Subcutaneous abdominal adipose tissue (tissue), 5 donors: ENCODE data around the gene IGFLR1.

ENCODE experiments used
- H3K27ac ChIP-seq: one replicate; pipeline ENCODE4 v1.7.0; 2013; ENCODE audit warnings: low read depth, mild to moderate bottlenecking, inconsistent platforms, low read length, moderate library complexity
- H3K27me3 ChIP-seq, 5 donors: one replicate each; pipeline ENCODE4 v1.7.0; 2013; ENCODE audit warnings: low read length in 5 of 5, inconsistent platforms in 1 of 5; ENCODE audit not compliant: control insufficient read depth in 5 of 5, insufficient read depth in 4 of 5
- H3K36me3 ChIP-seq, 5 donors: one replicate each; pipeline ENCODE4 v1.7.0; 2013; ENCODE audit warnings: low read length in 5 of 5; ENCODE audit not compliant: control insufficient read depth in 5 of 5, insufficient read depth in 5 of 5
- H3K4me1 ChIP-seq, 5 donors: one replicate each; pipeline ENCODE4 v1.7.0; 2013; ENCODE audit warnings: low read length in 5 of 5, mild to moderate bottlenecking in 3 of 5, moderate library complexity in 1 of 5; ENCODE audit not compliant: control insufficient read depth in 5 of 5, insufficient read depth in 5 of 5
- H3K4me3 ChIP-seq, 5 donors: one replicate each; pipeline ENCODE4 v1.7.0; 2013; ENCODE audit warnings: low read length in 5 of 5, low read depth in 1 of 5
- H3K9ac ChIP-seq, 5 donors: one replicate each; pipeline ENCODE4 v1.7.0; 2013; ENCODE audit warnings: low read length in 5 of 5, mild to moderate bottlenecking in 4 of 5, moderate library complexity in 3 of 5
- H3K9me3 ChIP-seq, 5 donors: one replicate each; pipeline ENCODE4 v1.7.0; 2013; ENCODE audit warnings: low read length in 5 of 5; ENCODE audit not compliant: control insufficient read depth in 5 of 5
- donor health status: healthy.
- donor health status: healthy.
- donor health status: healthy.
- donor health status: healthy.
- donor health status: healthy.

IGFLR1 gene, protein sequence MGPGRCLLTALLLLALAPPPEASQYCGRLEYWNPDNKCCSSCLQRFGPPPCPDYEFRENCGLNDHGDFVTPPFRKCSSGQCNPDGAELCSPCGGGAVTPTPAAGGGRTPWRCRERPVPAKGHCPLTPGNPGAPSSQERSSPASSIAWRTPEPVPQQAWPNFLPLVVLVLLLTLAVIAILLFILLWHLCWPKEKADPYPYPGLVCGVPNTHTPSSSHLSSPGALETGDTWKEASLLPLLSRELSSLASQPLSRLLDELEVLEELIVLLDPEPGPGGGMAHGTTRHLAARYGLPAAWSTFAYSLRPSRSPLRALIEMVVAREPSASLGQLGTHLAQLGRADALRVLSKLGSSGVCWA

DNA sequence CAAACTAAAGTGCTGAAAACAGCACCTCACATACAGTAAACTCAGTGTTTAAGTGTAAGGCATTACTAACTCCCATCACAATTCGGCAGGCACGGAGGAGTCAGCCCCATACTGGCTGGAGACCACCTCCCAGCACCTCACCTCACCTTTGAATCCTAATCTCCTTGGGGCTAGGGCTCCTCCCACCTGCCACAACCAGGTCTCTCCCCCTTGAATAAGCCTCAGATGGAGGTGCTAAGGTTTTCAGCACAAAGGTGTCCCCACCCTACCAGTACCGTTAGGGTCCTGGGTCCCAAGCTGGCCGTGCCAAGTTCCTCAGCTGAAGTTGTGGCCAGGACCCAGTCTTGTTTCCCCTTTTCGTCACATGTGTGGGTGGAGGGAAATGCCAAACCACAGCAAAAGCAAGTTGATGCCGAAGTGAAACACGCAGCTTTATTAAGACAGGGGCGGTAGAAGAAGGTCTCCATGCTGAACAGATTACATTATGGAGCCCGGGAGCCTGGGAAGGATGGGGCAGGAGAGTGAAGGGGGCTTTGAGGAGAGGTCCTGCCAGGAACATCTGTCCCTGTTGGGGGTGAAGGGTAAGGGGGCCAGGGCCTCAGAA, at the start of gene IGFLR1:
Gene IGFLR1, minus strand, starts transcription at position 332 of the 604 bp plus-strand sequence. CDS start 1,272 bp downstream, outside the sequence.
- Histone ChIP-seq H3K36me3 (peaks cover 0 to 36% (median 23%) of the 10 kb centered on the region in 5 donors), H3K4me3 (peak within 1 kb of the TSS; percentile 28 to 80 (median 40)), H3K9me3 (no peaks in the 10 kb centered on the region), H3K9ac (peak within 1 kb of the TSS in 4 of 5 donors; percentile 23 to 39 (median 30)), H3K27ac (no peak within 1 kb of the TSS), H3K4me1 (peaks cover 16 to 54% (median 40%) of the 10 kb centered on the region in 5 donors), H3K27me3 (no peaks in the 10 kb centered on the region)

DNA sequence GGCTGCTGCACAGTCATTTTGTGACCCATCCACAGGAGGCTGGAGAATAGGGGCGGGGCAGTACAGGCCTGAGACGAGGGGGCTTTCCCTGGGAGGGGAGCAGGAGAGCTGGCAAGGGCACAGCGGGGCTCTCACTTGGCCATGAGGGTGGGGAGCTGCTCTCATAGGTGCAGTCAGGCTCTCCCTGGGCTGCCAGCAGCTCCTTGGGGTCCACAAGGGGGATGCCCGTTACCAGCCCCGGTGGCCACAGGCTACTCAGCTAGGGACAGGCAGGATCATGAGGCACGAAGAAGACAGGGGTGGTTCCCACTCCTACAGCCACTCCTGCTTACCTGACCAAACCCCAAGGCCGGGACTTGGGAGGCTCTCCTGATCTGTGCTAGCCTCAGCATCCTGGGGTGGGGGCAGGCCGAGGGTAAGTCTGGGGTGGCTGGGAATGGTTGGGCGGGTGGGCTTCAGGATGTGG, 49.6 kb upstream of the IGFLR1 start:
- Histone ChIP-seq H3K36me3 (no peaks in the 10 kb centered on the region), H3K27ac (no peak overlapping the region), H3K4me3 (no peak overlapping the region), H3K27me3 (peaks cover 5 to 12% (median 6%) of the 10 kb centered on the region in 5 donors), H3K9me3 (no peaks in the 10 kb centered on the region), H3K9ac (no peak overlapping the region), H3K4me1 (peaks cover 0 to 3% (median 0%) of the 10 kb centered on the region in 5 donors)

DNA sequence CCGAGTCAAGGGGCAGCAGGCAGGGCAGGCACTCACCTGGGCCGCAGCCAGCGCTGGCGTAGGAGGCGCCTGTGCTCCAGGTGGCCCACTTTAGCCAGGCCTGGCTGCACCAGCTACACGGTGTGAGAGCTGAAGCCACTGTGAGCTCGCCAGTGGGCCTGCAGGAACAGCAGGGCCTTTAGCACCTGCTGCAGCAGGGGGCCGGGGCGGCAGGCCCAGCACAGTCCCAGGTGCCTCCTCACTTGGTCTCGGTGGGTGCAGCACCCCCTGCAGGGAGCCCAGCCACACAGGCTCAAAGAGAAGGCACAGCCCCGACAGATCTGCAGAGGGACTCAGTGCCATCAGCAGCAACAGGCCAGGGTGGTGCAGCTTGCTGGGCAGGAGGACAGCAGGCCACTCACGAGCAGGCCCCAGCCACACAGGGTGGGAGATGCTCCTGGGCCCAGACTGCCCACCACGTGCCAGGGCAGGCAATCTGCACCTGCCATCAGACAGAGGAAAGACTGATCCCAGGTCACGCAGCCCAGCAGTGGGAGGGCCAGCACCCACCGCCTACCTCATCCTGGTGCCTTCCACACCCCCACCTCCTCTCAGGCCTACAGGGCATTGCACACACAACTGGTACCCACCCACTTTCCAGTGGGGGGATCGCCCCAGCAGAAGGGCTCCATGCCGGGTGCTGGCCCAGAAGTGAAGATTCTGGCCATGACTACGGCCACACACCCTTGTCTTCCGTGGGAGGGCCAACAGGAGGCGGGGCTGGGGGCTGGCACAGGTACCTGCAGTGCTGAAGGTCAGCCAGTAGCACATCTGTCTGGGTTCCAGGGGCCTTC, 48.9 kb upstream of the IGFLR1 start:
- no peak overlapping the region for H3K4me3 ChIP-seq
- H3K27me3 ChIP-seq: peaks cover 0 to 6% (median 0%) of the 10 kb centered on the region in 5 donors
- no peaks in the 10 kb centered on the region for H3K9me3 ChIP-seq
- H3K27ac ChIP-seq: no peak overlapping the region
- no peaks in the 10 kb centered on the region for H3K36me3 ChIP-seq
- peaks cover 0 to 3% (median 0%) of the 10 kb centered on the region in 5 donors for H3K4me1 ChIP-seq
- H3K9ac ChIP-seq: no peak overlapping the region

DNA sequence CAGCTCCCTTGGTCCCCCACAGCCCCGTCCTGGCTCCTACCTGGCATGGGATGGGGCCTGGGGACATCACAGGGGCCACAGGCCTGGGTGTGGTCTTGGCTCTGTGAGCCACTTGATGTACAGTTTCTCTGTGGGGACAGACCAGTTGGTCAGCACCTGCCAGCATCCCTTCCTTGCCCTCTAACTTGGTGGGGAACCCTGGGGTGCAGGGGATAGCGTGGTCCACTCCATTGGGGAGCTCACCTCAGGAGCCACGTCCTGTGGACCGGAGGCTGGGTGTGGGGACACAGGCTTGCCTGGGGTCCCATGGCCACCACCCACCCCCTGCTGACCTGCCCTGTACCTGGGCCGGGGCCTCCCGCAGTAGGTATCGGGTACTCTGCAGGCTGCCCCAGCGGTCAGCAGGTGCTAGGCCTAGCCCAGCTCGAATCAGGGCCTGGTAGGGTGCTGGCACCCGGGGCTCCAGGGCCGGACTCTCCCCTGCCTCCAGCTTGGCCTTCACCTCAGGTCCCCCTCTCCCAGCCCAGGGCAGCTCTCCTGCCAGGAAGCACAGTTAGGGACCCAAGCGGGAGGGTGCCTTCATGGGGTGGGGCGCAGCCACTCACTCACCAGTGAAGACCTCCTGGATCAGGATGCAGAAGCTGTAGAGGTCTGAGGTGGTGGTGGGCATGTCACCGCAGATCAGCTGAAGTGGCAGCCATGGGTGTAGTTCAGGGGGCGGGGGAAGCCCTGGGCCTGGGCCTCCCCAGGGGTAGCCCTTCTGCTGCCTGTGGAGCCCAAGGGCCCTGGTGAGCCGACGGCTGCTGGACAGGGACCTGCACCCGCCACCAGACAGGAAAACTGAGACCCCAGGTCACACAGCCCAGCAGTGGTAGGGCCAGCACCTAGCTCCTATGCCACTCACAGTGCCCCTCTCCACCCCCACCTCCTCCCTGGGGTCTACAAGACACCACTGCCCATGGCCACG, 48.0 kb upstream of the IGFLR1 start:
- Histone ChIP-seq H3K4me1 (peaks cover 0 to 3% (median 0%) of the 10 kb centered on the region in 5 donors), H3K9me3 (no peaks in the 10 kb centered on the region), H3K36me3 (peaks cover 0 to 8% (median 4%) of the 10 kb centered on the region in 5 donors), H3K27me3 (peaks cover 0 to 6% (median 0%) of the 10 kb centered on the region in 5 donors), H3K4me3 (no peak overlapping the region), H3K9ac (no peak overlapping the region), H3K27ac (no peak overlapping the region)

DNA sequence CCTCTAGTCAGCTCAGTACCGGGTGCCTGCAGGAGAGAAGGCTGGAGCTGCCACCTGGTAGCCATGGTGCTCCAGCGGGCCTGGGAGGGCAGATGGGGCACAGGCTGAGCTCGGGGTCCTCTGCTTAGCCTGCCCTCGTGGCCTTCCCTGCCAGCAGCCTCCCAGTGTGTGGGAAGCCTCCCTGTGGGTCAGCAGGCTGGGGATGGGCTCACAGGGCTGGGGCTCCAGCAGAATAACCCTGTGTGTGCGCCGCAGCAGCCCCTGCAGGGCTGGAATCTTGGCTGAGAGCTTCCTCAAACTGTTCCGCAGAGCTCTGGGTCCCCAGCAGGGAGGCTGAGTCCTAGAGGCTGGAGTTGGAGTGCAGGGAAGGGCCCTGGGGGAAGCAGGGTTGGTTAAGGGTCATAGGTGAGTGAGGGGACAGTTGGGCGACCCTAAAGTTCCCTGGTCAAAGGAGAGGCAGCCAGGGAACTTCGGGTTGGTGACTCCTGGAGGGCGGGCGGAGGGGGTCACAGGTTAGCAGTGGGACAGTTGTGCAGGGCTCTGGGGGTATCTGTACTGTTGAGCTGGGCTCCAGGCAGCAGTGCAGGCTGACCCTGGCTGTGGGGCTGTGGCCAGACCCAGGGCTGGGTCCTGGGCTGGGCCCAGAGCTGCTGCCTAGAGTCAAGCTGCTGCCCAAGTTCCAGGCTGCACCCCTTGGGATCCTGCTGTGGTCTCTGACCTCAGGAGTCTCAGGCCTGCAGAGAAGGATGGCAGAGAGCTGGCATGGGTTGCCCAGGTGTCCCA, 47.1 kb upstream of the IGFLR1 start:
- Histone ChIP-seq H3K27me3 (peaks cover 0 to 6% (median 0%) of the 10 kb centered on the region in 5 donors), H3K4me1 (peaks cover 0 to 3% (median 0%) of the 10 kb centered on the region in 5 donors), H3K27ac (no peak overlapping the region), H3K36me3 (peaks cover 0 to 14% (median 4%) of the 10 kb centered on the region in 5 donors), H3K9me3 (no peaks in the 10 kb centered on the region), H3K4me3 (no peak overlapping the region), H3K9ac (no peak overlapping the region)

DNA sequence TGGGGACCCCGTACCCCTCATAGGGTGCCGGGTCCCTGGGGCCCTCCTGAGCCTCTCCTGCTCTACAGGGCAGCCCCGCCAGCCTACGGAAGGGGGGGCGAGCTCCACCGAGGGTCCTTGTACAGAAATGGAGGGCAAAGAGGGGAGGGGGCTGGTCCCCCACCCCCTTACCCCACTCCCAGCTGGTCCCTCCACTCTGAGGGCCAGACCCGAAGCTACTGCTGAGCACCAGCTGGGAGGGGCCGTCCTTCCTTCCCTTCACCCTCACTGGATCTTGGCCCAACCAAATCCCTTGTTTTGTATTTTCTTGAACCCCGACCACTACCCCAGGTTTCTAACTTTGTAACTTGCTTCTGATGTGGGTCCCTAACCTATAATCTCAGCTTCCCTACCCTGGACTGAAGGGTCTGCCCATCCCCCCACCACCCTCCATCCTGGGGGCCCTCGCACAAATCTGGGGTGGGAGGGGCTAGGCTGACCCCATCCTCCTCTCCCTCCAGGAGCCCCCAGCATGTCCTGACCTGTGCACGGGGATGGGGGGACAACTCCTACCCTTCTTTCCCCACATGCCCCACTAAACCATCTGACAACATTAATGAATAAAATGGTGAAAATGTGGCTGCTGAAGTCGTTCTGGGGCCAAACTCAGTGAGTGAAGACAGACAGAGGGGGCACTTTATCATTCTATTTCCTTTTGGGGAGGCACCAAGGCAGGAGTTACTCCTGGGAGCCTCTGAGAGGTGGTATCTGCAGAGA, 46.1 kb upstream of the IGFLR1 start:
- no peaks in the 10 kb centered on the region for H3K9me3 ChIP-seq
- peaks cover 0 to 6% (median 0%) of the 10 kb centered on the region in 5 donors for H3K27me3 ChIP-seq
- no peak overlapping the region for H3K9ac ChIP-seq
- no peak overlapping the region for H3K4me3 ChIP-seq
- no peak overlapping the region for H3K27ac ChIP-seq
- H3K4me1 ChIP-seq: peaks cover 0 to 3% (median 0%) of the 10 kb centered on the region in 5 donors
- peaks cover 0 to 14% (median 4%) of the 10 kb centered on the region in 5 donors for H3K36me3 ChIP-seq

DNA sequence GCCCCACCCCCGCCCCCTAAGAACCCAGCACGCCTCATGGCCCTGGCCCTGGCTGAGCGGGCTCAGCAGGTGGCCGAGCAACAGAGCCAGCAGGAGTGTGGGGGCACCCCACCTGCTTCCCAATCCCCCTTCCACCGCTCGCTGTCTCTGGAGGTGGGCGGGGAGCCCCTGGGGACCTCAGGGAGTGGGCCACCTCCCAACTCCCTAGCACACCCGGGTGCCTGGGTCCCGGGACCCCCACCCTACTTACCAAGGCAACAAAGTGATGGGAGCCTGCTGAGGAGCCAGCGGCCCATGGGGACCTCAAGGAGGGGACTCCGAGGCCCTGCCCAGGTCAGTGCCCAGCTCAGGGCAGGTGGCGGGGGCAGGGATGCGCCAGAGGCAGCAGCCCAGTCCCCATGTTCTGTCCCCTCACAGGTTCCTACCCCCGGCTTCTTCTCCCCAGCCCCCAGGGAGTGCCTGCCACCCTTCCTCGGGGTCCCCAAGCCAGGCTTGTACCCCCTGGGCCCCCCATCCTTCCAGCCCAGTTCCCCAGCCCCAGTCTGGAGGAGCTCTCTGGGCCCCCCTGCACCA, 45.1 kb upstream of the IGFLR1 start:
- Histone ChIP-seq H3K4me1 (no peaks in the 10 kb centered on the region), H3K36me3 (peaks cover 0 to 22% (median 11%) of the 10 kb centered on the region in 5 donors)

More for the DNA sequence above, 45.1 kb upstream of the IGFLR1 start:
- Histone ChIP-seq H3K9me3 (no peaks in the 10 kb centered on the region), H3K27ac (no peak overlapping the region), H3K9ac (no peak overlapping the region), H3K27me3 (peaks cover 0 to 6% (median 0%) of the 10 kb centered on the region in 5 donors), H3K4me3 (no peak overlapping the region)
